HuH-7 (cell line): ENCODE measurements around the gene FAM237B.

Experiments used
- DNase-seq: peaks from one replicate; pipeline ENCODE4 v3.0.0; 2011; ENCODE audit warnings: low spot score

Gene FAM237B

GRCh38 chr7:90290244-90291113 is 30.6 kb downstream of the FAM237B start:
- no peak for DNase-seq

- no peak for DNase-seq
These were observed 33.0 kb downstream of the FAM237B start for GRCh38 chr7:90288154-90288553.

GRCh38 chr7:90276033-90276728 is 44.9 kb downstream of the FAM237B start:
- peak; percentile 12 for DNase-seq

GRCh38 chr7:90274161-90274560 is 46.9 kb downstream of the FAM237B start:
- DNase-seq = no peak

GRCh38 chr7:90272242-90272641 is 48.9 kb downstream of the FAM237B start:
- DNase-seq = no peak

GRCh38 chr7:90271753-90272152 is 49.4 kb downstream of the FAM237B start:
- no peak for DNase-seq

GRCh38 chr7:90270431-90271178 is 50.5 kb downstream of the FAM237B start:
- DNase-seq = no peak

GRCh38 chr7:90269163-90269562 is 51.9 kb downstream of the FAM237B start:
- DNase-seq = no peak

- DNase-seq = no peak
These were observed 53.7 kb downstream of the FAM237B start for GRCh38 chr7:90267263-90267858.

GRCh38 chr7:90266808-90267207 is 54.3 kb downstream of the FAM237B start:
- no peak for DNase-seq
